Adrenal gland (tissue), 12 donors: ENCODE measurements around the gene AGO1. TPM values are rescaled to one million over a fixed set of nuclear protein-coding genes. Genes with fewer than 3 reads are reported as not detected.

Source experiments
- DNase-seq, 7 donors: peaks; one replicate each; pipeline ENCODE4 v3.0.0-alpha.2; 2019 to 2020
- H3K27ac ChIP-seq, 5 donors: fragments of 200-600 bp; sonication (generic) in 4 of 5; 1 replicate in 3 of 5; 2 replicates in 2 of 5; pipeline versions ENCODE4 v1.5.1 to v1.8.0; 2016 to 2020; ENCODE audit warnings: mild to moderate bottlenecking in 1 of 5
- H3K27me3 ChIP-seq: fragments of 200-600 bp; 2 replicates; pipeline ENCODE4 v1.8.0; 2021
- H3K36me3 ChIP-seq, 2 donors: fragments of 200-600 bp; replicated peaks in 1 of 2; 1 replicate in 1 of 2; 2 replicates in 1 of 2; pipeline versions ENCODE4 v1.5.1 to v1.8.0; 2018 to 2022
- H3K4me1 ChIP-seq, 2 donors: fragments of 200-600 bp; replicated peaks in 1 of 2; 1 replicate in 1 of 2; 2 replicates in 1 of 2; pipeline versions ENCODE4 v1.5.1 to v1.8.0; 2018 to 2021
- H3K4me3 ChIP-seq, 4 donors: fragments of 200-600 bp; sonication (generic) in 3 of 4; one replicate each; pipeline ENCODE4 v1.5.1; 2016 to 2018
- H3K9me3 ChIP-seq, 3 donors: fragments of 200-600 bp; sonication (generic) in 1 of 3; replicated peaks in 1 of 3; 1 replicate in 2 of 3; 2 replicates in 1 of 3; pipeline versions ENCODE4 v1.5.1 to v1.8.0; 2016 to 2021
- CTCF ChIP-seq, 6 experiments: fragments of 450-650 bp in 4 of 6; fragments of 200-600 bp in 2 of 6; sonication (generic) in 1 of 6; IDR thresholded peaks; 1 replicate in 5 of 6; 2 replicates in 1 of 6; pipeline versions ENCODE4 v1.5.1 to v1.8.0; 2016 to 2021; ENCODE audit warnings: antibody characterized with exemption in 6 of 6, mild to moderate bottlenecking in 2 of 6, moderate library complexity in 1 of 6
- POLR2A ChIP-seq, 2 donors: fragments of 450-650 bp; IDR thresholded peaks; one replicate each; pipeline ENCODE4 v1.6.1; 2017; ENCODE audit warnings: antibody characterized with exemption in 2 of 2, mild to moderate bottlenecking in 2 of 2, moderate library complexity in 1 of 2
- WGBS, 4 donors: extraction: QIAGEN DNeasy Blood & Tissue Kit in 2 of 4; methylation state at CpG; one replicate each; pipeline versions ENCODE4 v1.1.5 to v1.1.7; 2013 to 2017; 5-methylcytosine and 5-hydroxymethylcytosine counted together
- intact Hi-C, 2 donors: fragments of 100-400 bp; cut with DNase I; formaldehyde crosslinking; loops; one replicate each; pipeline versions ENCODE4 v1.14.1 to v1.15.0; 2022 to 2023
- polyA plus RNA-seq, 3 donors: library from polyadenylated mRNA; stranded (reverse); fragments of 200-250 nt in 2 of 3; fragments of 350-450 nt in 1 of 3; fragmentation: Illumina TruSeq in 1 of 3; extraction: RNeasy Lipid Tissue Mini Kit (QIAGEN cat#74804) in 1 of 3; gene quantifications; one replicate each; pipeline ENCODE4 v1.2.3, GENCODE V29; 2013 to 2014
- total RNA-seq, 9 donors: library from RNA; depleted of rRNA in 4 of 9; stranded (reverse); fragments of >200 nt in 4 of 9; fragments of 120-200 nt in 1 of 9; fragmentation: NEBNext Ultra II Directional in 1 of 9; extraction: Animal tissue kit (Norgen Biotek cat#: 25700) in 1 of 9; gene quantifications; one replicate each; pipeline versions ENCODE4 v1.1.0 to v1.2.4, GENCODE V29; 2013 to 2023
- donor health status: healthy with polysubstance abuse.
- donor health status: Bipolar disorder and iron deficiency.
- donor health status: DM: yes; HTN: yes; CAD: no.
- donor health status: DM: no; HTN: no; CAD: no.
- donor health status: DM: no; HTN: no; CAD: no.
- donor health status: DM: yes; HTN: yes; CAD: no.

The AGO1 gene
- total and polyA plus RNA-seq, 12 donors: 4.5 to 51.1 (median 33.8) TPM

DNA sequence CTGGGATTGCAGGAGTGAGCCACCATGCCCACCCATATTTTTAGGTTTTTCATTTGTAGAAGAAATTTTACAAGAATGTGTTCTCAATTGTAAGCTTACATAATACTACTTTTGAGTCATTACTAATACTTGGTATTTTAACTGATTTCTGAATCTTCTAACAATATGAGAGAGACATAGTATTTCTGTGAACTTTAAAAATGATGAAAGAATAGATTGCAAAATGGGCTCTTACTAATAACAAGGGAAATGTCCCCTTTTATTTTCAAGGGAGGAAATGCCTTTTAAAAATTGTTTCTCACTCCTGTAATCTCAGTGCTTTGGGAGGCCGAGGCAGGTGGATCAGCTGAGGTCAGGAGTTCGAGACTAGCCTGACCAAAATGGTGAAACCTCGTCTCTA is 53.8 kb downstream of the AGO1 start:
- H3K4me3 ChIP-seq: no peak overlapping the region
- peaks cover 3 to 41% of the 10 kb centered on the region in 2 donors for H3K4me1 ChIP-seq
- H3K27me3 ChIP-seq: no peaks in the 10 kb centered on the region
- peak overlapping the region in 1 of 5 donors; percentile 22 for H3K27ac ChIP-seq
- TF ChIP-seq POLR2A (IDR thresholded peaks at IDR 0.05) (no peak), CTCF (IDR thresholded peaks at IDR 0.05) (no peak)
- DNase-seq: no peak
- 84 to 96% (median 90%) methylated on average over 3 of the region's 3 CpGs for WGBS, 4 donors
- intact Hi-C loops: no loop called here
- H3K9me3 ChIP-seq: no peaks in the 10 kb centered on the region
- no peaks in the 10 kb centered on the region for H3K36me3 ChIP-seq

GRCh38 chr1:35939484-35939883 is 56.5 kb downstream of the AGO1 start:
- no peaks in the 10 kb centered on the region for H3K36me3 ChIP-seq
- no peak overlapping the region for H3K4me3 ChIP-seq
- H3K4me1 ChIP-seq: peaks cover 0 to 37% of the 10 kb centered on the region in 2 donors
- DNase-seq: no peak
- WGBS, 4 donors: 96 to 99% (median 98%) methylated on average over 3 of the region's 3 CpGs
- H3K27ac ChIP-seq: no peak overlapping the region
- no peaks in the 10 kb centered on the region for H3K27me3 ChIP-seq
- no peaks in the 10 kb centered on the region for H3K9me3 ChIP-seq
- TF ChIP-seq CTCF (IDR thresholded peaks at IDR 0.05) (no peak), POLR2A (IDR thresholded peaks at IDR 0.05) (no peak)
- intact Hi-C loops: no loop called here

- peaks cover 0 to 35% of the 10 kb centered on the region in 2 donors for H3K4me1 ChIP-seq
- intact Hi-C loops: no loop called here
- 48 to 65% (median 54%) methylated on average over 2 of the region's 2 CpGs for WGBS, 4 donors
Measured at GRCh38 chr1:35945327-35945726, 62.3 kb downstream of the AGO1 start.

GRCh38 chr1:35947547-35947946 is 64.5 kb downstream of the AGO1 start:
- H3K27me3 ChIP-seq: no peaks in the 10 kb centered on the region
- 88 to 97% (median 92%) methylated on average over 2 of the region's 2 CpGs for WGBS, 4 donors
- TF ChIP-seq POLR2A (IDR thresholded peaks at IDR 0.05) (no peak), CTCF (IDR thresholded peaks at IDR 0.05) (no peak)
- DNase-seq: no peak
- H3K27ac ChIP-seq: no peak overlapping the region
- intact Hi-C loops: no loop called here
- no peaks in the 10 kb centered on the region for H3K36me3 ChIP-seq
- no peaks in the 10 kb centered on the region for H3K9me3 ChIP-seq
- no peak overlapping the region for H3K4me3 ChIP-seq
- peaks cover 0 to 16% of the 10 kb centered on the region in 2 donors for H3K4me1 ChIP-seq

More at GRCh38 chr1:35945327-35945726, 62.3 kb downstream of the AGO1 start:
- Histone ChIP-seq H3K27me3 (no peaks in the 10 kb centered on the region), H3K4me3 (no peak overlapping the region), H3K27ac (no peak overlapping the region), H3K36me3 (no peaks in the 10 kb centered on the region), H3K9me3 (no peaks in the 10 kb centered on the region)
- DNase-seq: no peak
- TF ChIP-seq CTCF (IDR thresholded peaks at IDR 0.05) (no peak), POLR2A (IDR thresholded peaks at IDR 0.05) (no peak)
